ENCODE data around the gene TTC38. TPM values are rescaled to one million over a fixed set of nuclear protein-coding genes. Genes with fewer than 3 reads are reported as not detected.

Gene TTC38
- total RNA-seq, 4 donors from 2014 or later = 28.4 to 58.6 (median 32.3) TPM

GRCh38 chr22:46287873-46288751, 20.3 kb downstream of the TTC38 start:
- 66% methylated on average over 20 of the region's 24 CpGs for WGBS
- Histone ChIP-seq H3K4me3 (peak overlapping the region in 2 of 4 donors; percentile 10 to 31), H3K36me3 (peaks cover 39 to 100% (median 85%) of the 10 kb centered on the region in 4 donors), H3K27me3 (no peaks in the 10 kb centered on the region), H3K27ac (replicated peaks in 1 of 4) (peak overlapping the region in 2 of 4 donors; percentile 31 to 50), H3K4me1 (peaks cover 0 to 30% (median 3%) of the 10 kb centered on the region in 4 donors), H3K9me3 (peaks cover 0 to 7% (median 0%) of the 10 kb centered on the region in 4 donors)
- intact Hi-C loops (cut with DNase I) = no loop called here
- no peak for TF ChIP-seq EP300 (IDR thresholded peaks at IDR 0.05)
- peak; percentile 19 to 30 for TF ChIP-seq POLR2AphosphoS5 (IDR thresholded peaks at IDR 0.05)
- TF ChIP-seq CTCF (IDR thresholded peaks at IDR 0.05) = no peak
- no peak for DNase-seq (ENCODE audit: extremely low spot score)

GRCh38 chr22:46288846-46289243, 21.0 kb downstream of the TTC38 start:
- Histone ChIP-seq H3K4me1 (peaks cover 0 to 30% (median 3%) of the 10 kb centered on the region in 4 donors), H3K9me3 (peaks cover 0 to 7% (median 0%) of the 10 kb centered on the region in 4 donors), H3K27me3 (no peaks in the 10 kb centered on the region), H3K27ac (replicated peaks in 1 of 4) (peak overlapping the region in 1 of 4 donors; percentile 50), H3K4me3 (no peak overlapping the region), H3K36me3 (peaks cover 35 to 100% (median 85%) of the 10 kb centered on the region in 4 donors)
- WGBS = 100% methylated on average over 3 of the region's 7 CpGs
- no peak for DNase-seq (ENCODE audit: extremely low spot score)
- intact Hi-C loops (cut with DNase I) = no loop called here
- TF ChIP-seq POLR2AphosphoS5 (IDR thresholded peaks at IDR 0.05) (no peak), EP300 (IDR thresholded peaks at IDR 0.05) (no peak), CTCF (IDR thresholded peaks at IDR 0.05) (no peak)

- TF ChIP-seq EP300 (IDR thresholded peaks at IDR 0.05) (no peak), POLR2A (IDR thresholded peaks at IDR 0.05; ENCODE audit: low read depth) (no peak)
- intact Hi-C loops (cut with DNase I) = no loop called here
- H3K4me1 ChIP-seq = peaks cover 0 to 30% (median 3%) of the 10 kb centered on the region in 4 donors
- H3K9me3 ChIP-seq = peaks cover 0 to 7% (median 0%) of the 10 kb centered on the region in 4 donors
- no peaks in the 10 kb centered on the region for H3K27me3 ChIP-seq
- H3K27ac ChIP-seq (replicated peaks in 1 of 4) = no peak overlapping the region
- DNase-seq (ENCODE audit: extremely low spot score) = no peak
- WGBS = 88% methylated on average over 29 of the region's 33 CpGs
- H3K4me3 ChIP-seq = no peak overlapping the region
- H3K36me3 ChIP-seq = peaks cover 29 to 95% (median 82%) of the 10 kb centered on the region in 4 donors
These were observed 21.6 kb downstream of the TTC38 start for GRCh38 chr22:46289244-46289891.

GRCh38 chr22:46290121-46290842, 22.5 kb downstream of the TTC38 start:
- Histone ChIP-seq H3K4me1 (peaks cover 0 to 30% (median 3%) of the 10 kb centered on the region in 4 donors), H3K4me3 (no peak overlapping the region), H3K9me3 (peaks cover 0 to 7% (median 0%) of the 10 kb centered on the region in 4 donors), H3K27ac (replicated peaks in 1 of 4) (no peak overlapping the region), H3K36me3 (peaks cover 22 to 86% (median 73%) of the 10 kb centered on the region in 4 donors), H3K27me3 (no peaks in the 10 kb centered on the region)
- no peak for TF ChIP-seq POLR2A (IDR thresholded peaks at IDR 0.05; ENCODE audit: low read depth)
- TF ChIP-seq CTCF (IDR thresholded peaks at IDR 0.05) = no peak
- no peak for TF ChIP-seq EP300 (IDR thresholded peaks at IDR 0.05)
- no peak for TF ChIP-seq POLR2AphosphoS5 (IDR thresholded peaks at IDR 0.05)
- WGBS = 95% methylated on average over 17 of the region's 17 CpGs
- intact Hi-C loops (cut with DNase I) = no loop called here
- DNase-seq (ENCODE audit: extremely low spot score) = no peak
